GM15510 (cell line): Measurements from ENCODE around the gene VPS9D1.

Experiments used
- POLR2A ChIP-seq: IDR thresholded peaks from 3 replicates; pipeline ENCODE4 v1.6.1; 2011; ENCODE audit warnings: borderline replicate concordance; ENCODE audit not compliant: insufficient read length; ENCODE audit errors: extremely low read depth

Gene VPS9D1

DNA sequence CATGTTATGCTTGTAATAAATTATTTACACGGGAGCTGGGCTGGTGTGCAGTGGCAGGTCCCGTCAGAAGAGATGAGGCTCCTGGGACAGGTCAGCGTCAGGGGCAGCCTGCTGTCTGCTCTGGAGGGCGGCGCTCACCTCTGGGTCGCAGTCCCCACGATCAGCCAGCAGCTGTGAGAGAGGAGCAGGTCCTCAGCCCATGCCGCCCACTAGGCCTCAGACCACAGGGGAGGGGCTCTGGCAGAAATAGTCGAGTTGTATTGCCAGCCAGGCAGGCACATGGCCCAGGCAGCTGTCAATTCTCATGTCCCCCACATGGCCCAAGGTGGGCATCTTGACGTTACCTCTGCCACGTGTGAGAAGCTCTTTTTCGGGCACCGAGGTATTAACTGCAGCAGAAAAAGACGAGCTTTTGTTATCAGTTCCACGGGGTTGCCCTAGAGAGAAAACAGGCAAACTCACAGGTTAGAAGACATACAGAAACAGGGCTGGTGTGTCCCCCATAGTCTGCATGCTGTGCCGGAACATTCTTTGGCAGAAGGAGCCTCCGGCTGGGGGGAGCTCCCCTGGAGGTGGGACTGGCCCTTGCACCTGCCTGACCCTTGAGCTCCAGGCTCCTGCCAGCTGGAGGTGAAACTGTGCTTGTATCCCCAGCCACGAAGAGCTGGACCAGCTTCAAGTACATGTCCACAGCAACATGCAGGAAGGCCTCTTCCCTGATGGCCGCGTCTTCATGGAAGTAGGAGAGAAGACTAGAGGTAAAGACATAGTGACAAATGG, 18.0 kb upstream of the VPS9D1 start:
- no peak for TF ChIP-seq POLR2A

- TF ChIP-seq POLR2A = no peak
Observed at GRCh38 chr16:89738072-89738377, 17.3 kb upstream of the VPS9D1 start.

- TF ChIP-seq POLR2A = no peak
Observed at GRCh38 chr16:89737341-89738071, 16.8 kb upstream of the VPS9D1 start.

DNA sequence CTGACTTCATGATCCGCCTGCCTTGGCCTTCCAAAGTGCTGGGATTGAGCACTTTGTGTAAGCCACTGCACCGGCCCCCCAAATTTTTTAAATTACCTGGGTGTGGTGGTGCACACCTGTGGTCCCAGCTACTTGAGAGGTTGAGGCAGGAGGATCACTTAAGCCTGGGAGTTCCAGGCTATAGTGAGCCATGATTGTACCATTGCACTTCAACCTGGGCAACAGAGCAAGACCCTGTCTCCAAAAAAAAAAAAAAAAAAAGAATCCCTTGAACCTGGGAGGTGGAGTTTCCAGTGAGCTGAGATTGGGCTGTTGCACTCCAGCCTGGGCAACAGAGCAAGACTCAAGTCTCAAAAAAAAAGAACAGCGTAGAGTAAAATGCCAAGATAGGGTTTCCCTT, 15.9 kb upstream of the VPS9D1 start:
- TF ChIP-seq POLR2A = no peak

- TF ChIP-seq POLR2A = no peak
Observed at GRCh38 chr16:89733792-89734191, 13.1 kb upstream of the VPS9D1 start.

GRCh38 chr16:89733322-89733721, 12.6 kb upstream of the VPS9D1 start:
- no peak for TF ChIP-seq POLR2A

- no peak for TF ChIP-seq POLR2A
Observed at GRCh38 chr16:89732918-89733242, 12.2 kb upstream of the VPS9D1 start.

- no peak for TF ChIP-seq POLR2A
Observed at GRCh38 chr16:89732142-89732917, 11.6 kb upstream of the VPS9D1 start.

DNA sequence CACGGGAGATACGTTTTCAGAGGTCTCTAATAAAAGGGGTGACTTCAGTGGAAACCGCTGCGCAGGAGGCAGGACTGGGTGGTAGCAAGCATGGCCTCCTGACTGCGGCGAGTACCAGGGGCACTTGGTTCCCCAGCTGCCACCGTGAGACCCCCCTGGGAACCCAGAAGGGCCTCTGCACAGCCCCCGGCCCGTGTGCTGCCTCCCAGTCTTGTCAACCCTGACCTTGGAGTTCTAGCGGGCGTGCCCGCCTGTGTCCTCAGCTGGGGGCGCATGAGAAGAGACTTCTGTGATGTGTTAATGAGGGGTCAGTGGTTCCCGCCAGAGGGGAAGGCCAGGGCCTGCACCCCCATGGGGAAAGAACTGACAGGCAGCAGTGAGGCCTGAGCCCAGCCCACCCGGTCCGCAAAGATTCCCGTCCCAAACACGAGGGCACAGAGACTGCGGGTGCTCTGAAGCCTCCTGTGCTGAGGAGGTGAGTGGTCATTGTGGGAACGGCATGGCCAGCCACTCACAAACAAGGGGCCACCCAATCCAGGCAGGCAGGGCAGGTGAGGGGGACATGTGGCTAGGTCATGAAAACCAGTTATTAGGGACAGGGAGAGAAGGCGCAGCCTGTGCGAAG, 10.0 kb upstream of the VPS9D1 start:
- TF ChIP-seq POLR2A = no peak

GRCh38 chr16:89729863-89730593, 9.3 kb upstream of the VPS9D1 start:
- no peak for TF ChIP-seq POLR2A

- no peak for TF ChIP-seq POLR2A
Observed at GRCh38 chr16:89729293-89729692, 8.6 kb upstream of the VPS9D1 start.

GRCh38 chr16:89727406-89728120, 6.9 kb upstream of the VPS9D1 start:
- no peak for TF ChIP-seq POLR2A

- TF ChIP-seq POLR2A = no peak
Observed at GRCh38 chr16:89723279-89724250, 2.9 kb upstream of the VPS9D1 start.
